Measurements from ENCODE around the gene CERS6. TPM values are rescaled to one million over a fixed set of nuclear protein-coding genes. Genes with fewer than 3 reads are reported as not detected.
"Not testable (repeated sequence)": the region's sequence is repeated elsewhere in the genome, so short reads cannot be mapped to it uniquely, and the experiment has no call there.

Gene CERS6
- total RNA-seq, 1 donor from 2014 or later = 23.6 TPM

DNA sequence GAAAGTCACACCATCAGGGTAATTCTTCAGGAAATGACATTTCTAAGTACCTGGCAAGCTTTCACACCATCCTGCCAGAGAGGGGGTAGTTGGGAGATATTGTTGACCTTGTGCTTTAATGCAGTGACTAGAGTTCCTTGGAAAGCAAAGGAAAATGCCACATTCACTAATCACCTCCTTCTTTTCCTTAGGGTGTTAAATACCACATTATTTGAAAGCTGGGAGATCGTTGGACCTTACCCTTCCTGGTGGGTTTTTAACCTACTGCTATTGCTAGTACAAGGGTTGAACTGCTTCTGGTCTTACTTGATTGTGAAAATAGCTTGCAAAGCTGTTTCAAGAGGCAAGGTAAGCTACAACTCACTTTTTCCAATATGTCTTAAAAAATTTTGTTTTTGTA, 309.3 kb downstream of the CERS6 start:
- DNase-seq (ENCODE audit: low read depth in 2 of 2) = no peak

DNA sequence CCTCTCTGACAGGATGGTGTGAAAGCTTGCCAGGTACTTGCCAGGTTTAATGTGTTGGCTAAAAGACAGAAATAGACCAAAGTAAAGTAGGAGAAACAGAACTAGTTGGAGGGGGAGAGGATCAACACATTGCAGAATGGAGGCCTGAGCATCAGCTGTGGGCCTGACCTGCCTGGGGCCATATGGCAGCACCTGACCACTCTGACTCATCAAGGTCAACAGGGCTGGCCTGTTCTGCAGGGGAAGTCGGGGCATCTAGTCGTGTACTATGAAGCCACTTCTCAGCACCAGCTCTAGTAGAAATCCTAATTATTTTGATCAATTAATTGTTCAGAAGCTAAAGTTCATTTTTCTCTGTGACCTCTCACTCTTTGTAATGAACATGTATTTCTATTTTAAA, 310.5 kb downstream of the CERS6 start:
- DNase-seq (ENCODE audit: low read depth in 2 of 2) = no peak

DNA sequence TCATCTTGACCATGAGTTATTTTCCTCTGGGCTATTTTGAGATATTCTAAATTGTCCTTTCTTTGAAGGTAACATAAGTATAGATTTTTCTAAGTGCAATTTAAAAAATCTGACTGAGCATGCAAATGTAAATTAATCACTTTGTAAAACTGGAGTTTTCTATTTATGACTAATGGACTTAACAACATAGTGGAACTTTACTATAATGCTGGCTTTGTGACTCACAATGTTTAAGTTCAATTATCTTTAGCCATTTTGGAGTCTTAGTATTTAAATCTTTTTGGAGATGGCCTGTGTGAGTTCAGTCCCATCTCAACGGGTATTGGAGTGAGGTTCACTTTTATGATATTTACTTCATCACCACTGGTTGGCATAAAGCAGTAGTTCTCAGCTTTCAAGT, 311.2 kb downstream of the CERS6 start:
- no peak for DNase-seq (ENCODE audit: low read depth in 2 of 2)

DNA sequence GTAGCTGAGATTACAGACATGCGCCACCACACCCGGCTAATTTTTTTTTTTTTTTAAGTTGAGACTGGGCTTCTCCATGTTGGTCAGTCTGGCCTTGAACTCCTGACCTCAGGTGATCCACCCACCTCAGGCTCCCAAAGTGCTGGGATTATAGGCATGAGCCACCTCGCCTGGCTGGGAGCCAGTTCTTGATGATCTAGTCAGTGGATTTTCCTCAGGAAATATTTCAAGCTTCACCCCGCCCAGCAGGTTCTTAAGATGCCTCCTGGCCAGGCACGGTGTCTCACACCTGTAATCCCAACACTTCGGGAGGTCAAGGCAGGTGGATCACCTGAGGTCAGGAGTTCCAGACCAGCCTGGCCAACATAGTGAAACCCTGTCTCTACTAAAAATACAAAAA, 312.3 kb downstream of the CERS6 start:
- DNase-seq (ENCODE audit: low read depth in 2 of 2) = not testable (repeated sequence)

DNA sequence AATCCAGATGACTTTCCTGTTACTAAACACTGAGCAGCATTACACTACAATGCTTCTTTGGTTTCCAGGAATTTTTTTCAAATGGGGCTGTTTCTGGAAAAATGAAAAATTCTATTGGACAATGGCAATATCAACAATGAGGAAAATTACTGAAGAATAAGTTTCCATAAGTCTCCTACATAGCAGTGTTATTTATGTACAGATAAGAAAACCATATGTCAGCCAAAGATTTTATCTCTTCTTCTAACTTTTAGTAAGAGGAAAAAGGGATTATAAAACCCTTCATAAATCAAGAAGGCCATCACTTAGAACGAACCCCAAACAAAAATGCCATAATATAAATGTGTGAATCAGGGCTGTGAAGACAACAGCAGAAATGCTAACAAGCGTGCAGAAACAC, 314.7 kb downstream of the CERS6 start:
- DNase-seq (ENCODE audit: low read depth in 2 of 2) = no peak

DNA sequence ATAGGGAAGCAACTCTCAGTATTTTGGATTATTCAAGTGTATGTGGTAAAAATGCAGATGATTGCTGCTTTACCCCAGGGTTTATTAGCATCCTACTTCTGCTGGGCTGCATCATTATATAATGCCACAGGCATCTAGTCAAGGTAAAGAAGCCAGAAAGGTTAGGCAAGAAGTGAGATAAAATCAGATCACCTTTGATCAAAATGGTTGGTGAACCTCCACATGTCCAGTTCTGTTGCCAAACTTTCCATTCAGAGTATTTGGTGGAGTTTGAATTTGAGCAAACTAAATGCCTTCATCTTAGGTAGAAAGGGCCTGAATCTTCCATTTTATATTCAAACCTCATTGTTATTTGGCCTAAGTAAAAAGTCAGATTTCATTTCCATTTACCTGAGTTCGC, 316.6 kb downstream of the CERS6 start:
- no peak for DNase-seq (ENCODE audit: low read depth in 2 of 2)

DNA sequence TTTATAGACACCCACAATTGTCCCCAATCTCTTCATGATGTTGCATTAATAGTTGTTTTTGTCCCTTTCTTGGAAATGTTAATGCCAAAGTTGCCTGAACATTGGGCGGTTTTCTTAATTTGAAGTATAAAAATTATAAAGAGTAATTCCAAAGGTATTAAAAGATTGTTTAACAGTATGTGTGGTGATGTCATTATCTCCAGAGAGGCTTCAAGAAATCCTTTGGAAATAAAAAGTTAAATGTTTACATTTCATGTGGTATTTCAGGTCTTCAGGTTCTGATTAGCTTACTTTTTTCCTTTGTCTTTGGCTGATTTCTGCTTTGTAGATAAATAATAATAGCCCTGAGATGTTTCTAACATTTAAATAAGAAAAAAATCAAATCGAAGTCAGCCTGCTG, 317.1 kb downstream of the CERS6 start:
- DNase-seq (ENCODE audit: low read depth in 2 of 2) = no peak

DNA sequence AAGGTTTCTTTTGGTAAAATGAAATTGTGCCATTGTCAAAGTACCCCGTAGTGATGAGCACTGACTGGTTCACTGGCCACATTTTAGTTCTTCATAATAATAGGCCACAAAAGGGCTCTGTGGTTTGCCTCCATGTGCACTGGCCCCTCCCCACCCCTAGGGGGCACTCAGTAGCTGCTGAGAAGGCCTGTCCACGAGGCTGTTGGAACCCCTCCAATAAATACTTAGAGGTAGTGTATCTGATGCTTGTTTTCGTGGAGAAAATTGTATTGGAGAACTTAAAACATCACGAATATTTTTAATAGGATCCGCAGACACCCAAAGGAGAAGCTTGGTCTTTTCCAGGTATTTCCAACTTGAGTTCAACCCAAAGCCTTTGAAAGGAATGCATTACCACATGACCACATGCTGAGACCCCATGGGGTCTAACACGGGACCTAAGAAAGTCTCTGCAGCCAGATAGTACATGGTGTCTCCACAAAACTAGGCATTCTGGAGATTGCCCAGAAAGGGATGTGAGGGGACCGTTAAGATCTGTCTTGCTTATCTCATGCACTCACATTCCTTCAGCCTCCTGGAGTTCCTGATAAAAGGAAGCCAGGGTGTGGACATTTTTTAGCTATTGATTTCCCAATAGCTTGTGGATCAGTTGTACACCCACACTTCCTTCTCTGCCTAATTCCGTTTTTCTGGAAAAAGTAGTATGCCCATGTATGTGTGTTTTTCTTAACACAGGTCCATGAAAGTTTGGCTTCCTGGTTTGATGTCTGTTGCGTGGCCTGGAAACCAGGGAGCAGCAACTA, 317.8 kb downstream of the CERS6 start:
- DNase-seq (ENCODE audit: low read depth in 2 of 2) = peak; percentile 72 to 83

DNA sequence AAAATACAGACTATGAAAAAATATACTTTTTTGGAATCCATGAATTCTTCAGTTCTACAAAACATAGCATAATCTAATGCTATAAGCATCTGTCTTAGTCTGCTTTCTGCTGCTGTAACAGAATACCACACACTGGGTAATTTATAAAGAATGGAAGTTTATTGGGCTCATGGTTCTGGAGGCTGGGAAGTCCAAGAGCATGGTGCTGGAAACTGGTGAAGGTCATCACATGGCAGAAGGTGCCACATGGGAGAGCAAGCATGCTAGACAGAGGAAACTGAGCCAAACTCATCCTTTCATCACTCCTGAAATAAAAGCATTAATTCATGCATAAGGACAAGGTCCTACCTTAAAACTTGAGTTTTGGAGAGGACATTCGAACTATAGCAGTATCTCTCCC, 319.8 kb downstream of the CERS6 start:
- DNase-seq (ENCODE audit: low read depth in 2 of 2) = no peak

DNA sequence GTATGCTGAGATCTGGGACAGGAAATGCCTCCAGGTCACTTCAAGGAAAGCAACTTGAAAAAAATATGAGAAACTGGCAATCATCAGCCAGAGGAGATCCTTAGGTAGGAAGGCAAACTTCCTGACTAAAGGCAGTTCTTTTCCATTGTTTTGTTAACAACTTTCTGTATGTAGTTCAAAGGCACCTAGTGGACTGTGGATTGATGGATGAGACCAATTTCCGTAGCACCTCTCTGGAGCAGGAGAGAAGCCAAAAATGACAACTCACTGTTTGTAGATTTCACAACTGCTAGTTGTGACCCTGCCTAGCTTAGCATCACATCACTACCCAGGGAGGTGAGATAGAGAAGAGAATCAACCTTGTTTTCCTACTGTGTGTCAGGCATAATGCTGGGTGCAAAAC, 324.6 kb downstream of the CERS6 start:
- peak; percentile 81 to 93 for DNase-seq (ENCODE audit: low read depth in 2 of 2)

DNA sequence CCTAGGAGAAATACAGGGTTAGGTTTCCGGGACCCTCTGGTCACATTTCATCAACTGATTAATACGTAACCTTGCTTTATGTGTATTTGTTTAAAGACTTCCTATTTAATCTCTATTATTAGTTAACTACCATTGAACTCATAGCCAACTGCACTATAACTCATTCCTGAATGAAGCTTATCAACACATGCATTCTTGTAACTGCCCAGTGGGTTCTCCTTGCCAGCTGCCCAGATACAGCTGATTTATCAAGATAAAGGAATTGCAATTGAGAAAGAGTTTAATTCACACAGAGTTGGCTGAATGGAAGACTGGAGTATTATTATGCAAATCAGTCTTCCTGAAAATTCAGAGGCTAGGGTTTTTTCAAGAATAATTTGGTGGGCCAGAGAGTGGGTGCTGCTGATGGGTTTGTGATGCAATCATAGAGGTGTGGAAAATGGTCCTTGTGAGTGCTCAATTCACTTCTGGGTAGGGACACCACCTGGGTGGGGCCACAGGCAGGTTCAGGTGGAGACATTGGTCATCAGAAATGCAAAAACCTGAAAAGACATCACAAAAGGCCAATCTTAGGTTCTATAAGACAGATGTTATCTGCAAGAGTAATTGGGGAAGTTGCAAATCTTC, 325.2 kb downstream of the CERS6 start:
- no peak for DNase-seq (ENCODE audit: low read depth in 2 of 2)

DNA sequence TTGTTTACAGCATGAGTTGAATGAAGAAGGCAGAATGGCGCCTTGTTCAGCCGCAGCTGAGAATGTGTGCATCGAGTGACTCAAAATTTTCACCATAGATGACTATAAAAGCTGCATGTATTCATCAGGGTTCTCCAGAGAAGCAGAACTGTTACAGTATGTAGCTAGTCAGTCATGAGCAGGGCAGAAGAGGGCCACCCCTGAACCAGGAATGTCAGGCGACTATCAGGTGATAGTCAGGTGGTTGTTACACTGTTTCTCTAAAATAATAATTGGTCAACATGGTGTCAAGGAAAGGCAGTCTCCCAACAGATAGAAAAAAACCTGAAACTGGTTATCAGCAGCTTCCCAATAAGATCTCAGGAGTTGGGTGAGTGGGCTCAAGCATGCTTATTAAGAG, 326.2 kb downstream of the CERS6 start:
- DNase-seq (ENCODE audit: low read depth in 2 of 2) = no peak

DNA sequence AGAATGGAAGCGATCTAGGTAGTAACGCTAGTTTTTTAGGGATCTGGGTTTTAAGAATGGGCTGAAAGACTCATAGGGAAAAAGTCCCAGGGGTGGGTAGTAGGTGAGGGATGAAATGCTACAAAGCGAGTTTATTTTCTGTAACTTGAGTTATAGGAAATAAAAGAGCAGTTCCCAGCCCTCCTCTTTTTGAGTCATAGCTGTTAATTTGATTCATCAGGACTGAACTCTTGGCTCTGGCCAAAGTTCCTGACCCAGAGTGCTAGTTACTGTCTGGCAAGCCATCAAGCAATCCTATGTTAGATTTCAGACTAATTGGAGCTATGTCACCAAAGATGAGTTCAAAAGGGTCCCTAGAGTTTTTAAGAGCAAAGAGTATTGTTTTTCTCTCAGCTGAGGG, 328.9 kb downstream of the CERS6 start:
- DNase-seq (ENCODE audit: low read depth in 2 of 2) = no peak

DNA sequence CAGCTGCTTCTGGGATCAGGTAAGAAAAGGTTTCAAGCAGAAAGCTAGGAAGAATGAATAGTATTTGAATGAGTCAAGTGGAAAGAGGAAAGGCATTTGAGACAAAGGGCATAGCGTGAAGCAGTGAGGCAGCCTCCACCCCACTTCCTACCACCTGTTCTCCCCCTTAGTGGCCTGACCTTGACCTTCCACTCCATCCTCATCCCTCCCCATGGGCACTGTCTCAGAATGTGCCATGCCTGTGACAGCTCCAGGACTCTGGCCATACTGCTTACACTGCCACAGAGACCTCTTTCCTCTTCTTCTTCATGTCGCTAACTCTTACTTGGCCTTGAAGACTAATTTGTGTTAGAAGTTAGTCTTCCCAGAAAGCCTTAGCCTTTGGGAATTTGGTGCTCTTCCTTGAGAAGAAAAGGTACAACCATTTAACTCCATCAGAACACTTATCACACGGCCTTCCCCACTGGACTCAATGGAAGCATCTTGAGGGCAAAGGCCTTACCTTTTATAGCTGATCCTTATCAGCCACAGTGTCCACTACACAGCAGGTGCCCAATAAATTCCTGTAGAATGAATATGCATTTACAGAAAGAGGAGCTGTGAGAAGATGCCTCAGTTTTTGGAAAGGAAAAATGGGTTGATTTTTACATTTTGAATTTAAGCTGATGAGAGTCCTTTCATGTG, 331.2 kb downstream of the CERS6 start:
- DNase-seq (ENCODE audit: low read depth in 2 of 2) = no peak

DNA sequence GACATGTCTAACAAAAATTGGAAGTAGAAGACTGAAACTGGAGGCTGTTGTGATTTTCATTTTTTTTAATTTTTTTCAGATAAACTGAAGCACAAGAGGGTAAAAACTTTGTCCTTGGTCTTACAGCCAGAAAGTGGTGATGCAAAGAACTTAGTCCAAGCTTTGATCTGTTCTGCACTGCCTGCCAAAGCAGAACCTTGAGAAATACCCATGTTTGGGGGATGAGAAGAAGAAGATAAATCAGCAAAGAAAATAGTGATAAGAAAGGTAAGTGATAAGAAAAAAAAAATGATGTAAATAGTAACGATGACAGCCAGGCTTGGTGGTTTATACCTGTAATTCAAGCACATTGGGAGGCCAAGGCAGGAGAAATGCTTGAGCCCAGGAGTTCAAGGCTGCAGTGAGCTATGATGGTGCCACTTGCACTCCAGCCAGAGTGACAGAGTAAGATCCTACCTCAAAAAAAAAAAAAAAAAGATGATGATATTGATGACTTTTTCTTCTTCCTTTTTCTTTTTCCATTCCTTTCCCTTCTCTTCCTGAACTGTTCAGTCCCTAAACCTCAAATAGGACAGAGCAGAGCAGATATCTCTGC, 331.8 kb downstream of the CERS6 start:
- DNase-seq (ENCODE audit: low read depth in 2 of 2) = no peak

DNA sequence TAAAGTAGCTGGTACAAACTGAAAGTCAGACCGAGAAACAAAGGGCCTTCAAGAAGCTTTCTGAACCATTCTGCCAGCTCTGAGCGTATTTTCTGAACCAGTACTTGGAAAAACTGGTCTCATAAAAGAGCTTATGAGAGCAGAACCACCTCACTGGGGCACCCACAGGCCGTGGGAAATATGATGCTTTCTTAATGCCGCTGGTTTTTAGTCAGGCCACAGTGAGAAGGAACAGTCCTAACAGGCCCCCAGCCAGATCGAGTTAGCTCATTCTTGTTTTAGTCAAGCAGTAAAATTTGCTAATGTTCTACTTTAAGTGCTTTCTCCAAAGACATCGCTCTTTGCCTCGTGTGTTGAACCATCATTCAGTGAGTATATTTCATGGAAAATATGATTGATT, 333.7 kb downstream of the CERS6 start:
- DNase-seq (ENCODE audit: low read depth in 2 of 2) = no peak

DNA sequence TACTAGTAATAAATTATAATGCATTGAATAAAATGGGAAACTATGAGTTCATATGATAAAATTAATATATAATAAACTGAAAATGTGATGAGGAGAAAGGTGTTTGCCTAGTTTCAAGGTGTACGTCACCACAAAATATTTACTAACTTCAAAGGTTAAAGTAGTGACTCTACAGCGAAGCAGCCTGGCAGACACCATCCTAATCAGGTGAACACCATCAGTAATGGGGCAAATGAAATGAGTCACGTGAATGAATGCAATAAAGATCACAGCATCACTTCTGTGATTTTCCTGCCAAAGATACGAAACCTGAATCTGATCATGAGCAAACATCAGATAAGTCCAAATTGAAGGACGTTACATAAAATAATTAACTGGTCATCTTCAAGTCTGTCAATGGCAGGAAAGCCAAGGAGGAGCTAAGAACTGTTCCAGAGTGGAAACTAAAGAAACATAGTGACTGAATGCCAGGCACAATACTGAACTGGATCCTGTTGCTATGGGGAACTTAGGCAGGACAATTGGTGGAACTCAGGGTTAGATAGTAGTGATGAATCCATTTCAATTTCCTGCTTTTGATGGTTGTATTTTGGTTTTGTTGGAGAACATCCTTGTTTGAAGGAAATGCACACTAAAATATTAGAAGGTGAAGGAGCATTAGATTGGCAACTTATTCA, 334.3 kb downstream of the CERS6 start:
- peak; percentile 66 to 78 for DNase-seq (ENCODE audit: low read depth in 2 of 2)

DNA sequence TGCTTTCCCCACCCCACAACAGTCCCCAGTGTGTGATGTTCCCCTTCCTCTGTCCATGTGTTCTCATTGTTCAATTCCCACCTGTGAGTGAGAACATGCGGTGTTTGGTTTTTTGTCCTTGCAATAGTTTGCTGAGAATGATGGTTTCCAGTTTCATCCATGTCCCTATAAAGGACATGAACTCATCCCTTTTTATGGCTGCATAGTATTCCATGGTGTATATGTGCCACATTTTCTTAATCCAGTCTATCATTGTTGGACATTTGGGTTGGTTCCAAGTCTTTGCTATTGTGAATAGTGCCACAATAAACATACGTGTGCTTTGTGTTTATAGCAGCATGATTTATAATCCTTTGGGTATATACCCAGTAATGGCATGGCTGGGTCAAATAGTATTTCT, 335.1 kb downstream of the CERS6 start:
- not testable (repeated sequence) for DNase-seq (ENCODE audit: low read depth in 2 of 2)

DNA sequence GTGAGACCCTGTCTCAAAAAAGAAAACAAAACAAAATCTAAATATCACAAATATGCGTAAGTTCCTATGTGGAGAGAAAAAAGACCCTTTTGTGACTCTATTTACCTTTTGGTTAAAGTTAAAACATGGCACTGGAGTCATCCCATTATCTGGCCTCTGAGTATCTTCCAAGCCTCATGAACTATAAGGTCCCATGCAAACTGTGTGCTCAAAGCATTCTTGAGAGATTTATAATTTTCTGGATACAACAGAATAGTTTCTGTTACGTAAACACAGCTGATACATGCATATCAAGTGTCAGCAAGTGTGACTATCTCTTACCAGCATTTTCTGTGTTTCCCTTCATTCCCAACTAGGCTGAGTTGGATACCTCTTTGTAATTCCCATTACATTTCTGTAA, 337.5 kb downstream of the CERS6 start:
- DNase-seq (ENCODE audit: low read depth in 2 of 2) = no peak

DNA sequence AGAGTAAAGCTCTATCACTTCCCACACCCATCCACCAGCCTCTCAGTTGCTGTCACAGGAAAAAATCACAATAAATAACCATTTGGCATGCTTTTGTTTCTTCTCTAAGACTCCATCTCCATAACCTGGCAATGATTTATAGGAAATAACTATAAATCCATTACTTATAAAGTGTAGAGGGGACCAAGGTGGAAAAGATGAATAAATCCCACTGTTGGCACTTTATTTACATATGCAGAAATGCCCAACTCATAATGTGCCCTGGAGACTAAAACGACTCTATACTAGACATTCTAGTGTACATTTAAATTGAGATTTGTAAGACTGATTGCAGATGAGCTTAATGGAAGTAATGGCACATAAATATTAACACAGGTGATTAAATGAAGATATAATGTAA, 338.9 kb downstream of the CERS6 start:
- no peak for DNase-seq (ENCODE audit: low read depth in 2 of 2)

DNA sequence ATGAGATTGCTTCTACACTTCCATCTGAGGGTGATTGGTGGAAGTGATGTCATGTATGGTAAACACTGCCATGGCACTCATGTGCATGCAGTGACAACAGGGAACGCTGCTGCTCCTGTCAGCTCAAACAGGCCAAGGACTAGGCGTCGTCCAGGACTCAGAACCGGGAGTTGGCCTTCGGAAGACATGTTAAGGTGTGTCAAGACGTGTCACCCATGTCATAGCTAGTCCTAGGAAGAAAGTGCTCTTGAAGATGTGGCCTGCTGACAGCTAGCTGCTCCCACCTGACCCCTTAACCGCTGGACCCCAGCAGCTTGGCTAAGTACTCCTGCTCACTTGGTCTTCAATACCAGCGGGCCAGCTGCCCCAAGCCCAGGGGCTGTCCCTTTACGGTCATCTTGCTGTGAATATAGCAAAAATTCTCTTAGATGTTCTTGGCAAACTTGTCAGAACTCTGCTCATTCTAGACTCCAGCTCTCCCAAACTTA, 340.1 kb downstream of the CERS6 start:
- no peak for DNase-seq (ENCODE audit: low read depth in 2 of 2)
